ENCODE measurements around the gene CCDC157. TPM values are rescaled to one million over a fixed set of nuclear protein-coding genes. Genes with fewer than 3 reads are reported as not detected.

Gene CCDC157
- total and polyA plus RNA-seq, 4 donors = 0.53 to 1.4 (median 0.98) TPM

GRCh38 chr22:30383061-30383460 is 26.3 kb downstream of the CCDC157 start:
- WGBS = 89% methylated on average over 3 of the region's 3 CpGs
- H3K9me3 ChIP-seq (ENCODE audit: control insufficient read depth in 4 of 4, low read length in 3 of 4) = no peaks in the 10 kb centered on the region
- no peak overlapping the region for H3K9ac ChIP-seq (ENCODE audit: low read depth in 1 of 2, low read length in 2 of 2)
- TF ChIP-seq YY1 (IDR thresholded peaks at IDR 0.05) (no peak), MAX (IDR thresholded peaks at IDR 0.05) (no peak), FOXA1 (IDR thresholded peaks at IDR 0.05) (no peak), RAD21 (IDR thresholded peaks at IDR 0.05) (no peak), ATF3 (IDR thresholded peaks at IDR 0.05) (no peak), REST (IDR thresholded peaks at IDR 0.05) (no peak), GABPA (IDR thresholded peaks at IDR 0.05 in 1 of 2, conservative IDR thresholded peaks at IDR 0.05 in 1 of 2) (no peak), RXRA (IDR thresholded peaks at IDR 0.05) (no peak), HNF4G (IDR thresholded peaks at IDR 0.05) (no peak), NR2F2 (IDR thresholded peaks at IDR 0.05) (no peak), SP1 (IDR thresholded peaks at IDR 0.05) (no peak), CTCF (IDR thresholded peaks at IDR 0.05; ENCODE audit: low read depth, low read length, missing input control) (no peak), HNF4A (conservative IDR thresholded peaks at IDR 0.05) (no peak), ZBTB33 (IDR thresholded peaks at IDR 0.05) (no peak), EGR1 (IDR thresholded peaks at IDR 0.05; ENCODE audit: low read depth in 2 of 2) (no peak)
- no peak overlapping the region for H3K4me3 ChIP-seq (ENCODE audit: low read depth in 1 of 3, low read length in 3 of 3)
- no peak overlapping the region for H3K27ac ChIP-seq (ENCODE audit: low read depth in 1 of 2, low read length in 2 of 2)
- no peaks in the 10 kb centered on the region for H3K27me3 ChIP-seq (ENCODE audit: control insufficient read depth in 4 of 4, insufficient read depth in 4 of 4, low read length in 3 of 4)
- H3K4me1 ChIP-seq (ENCODE audit: control insufficient read depth in 4 of 4, insufficient read depth in 4 of 4, low read length in 3 of 4) = peaks cover 6 to 14% (median 10%) of the 10 kb centered on the region in 4 donors
- DNase-seq (ENCODE audit: low spot score) = no peak
- H3K36me3 ChIP-seq (ENCODE audit: control insufficient read depth in 4 of 4, insufficient read depth in 3 of 4, low read depth in 1 of 4, low read length in 3 of 4) = peaks cover 0 to 21% (median 4%) of the 10 kb centered on the region in 4 donors

GRCh38 chr22:30385942-30386341 is 29.1 kb downstream of the CCDC157 start:
- no peak overlapping the region for H3K4me3 ChIP-seq (ENCODE audit: low read depth in 1 of 3, low read length in 3 of 3)
- H3K9me3 ChIP-seq (ENCODE audit: control insufficient read depth in 4 of 4, low read length in 3 of 4) = no peaks in the 10 kb centered on the region
- TF ChIP-seq HNF4G (IDR thresholded peaks at IDR 0.05) (no peak), FOXA2 (IDR thresholded peaks at IDR 0.05) (no peak), GABPA (IDR thresholded peaks at IDR 0.05 in 1 of 2, conservative IDR thresholded peaks at IDR 0.05 in 1 of 2) (no peak), RAD21 (IDR thresholded peaks at IDR 0.05) (no peak), EGR1 (IDR thresholded peaks at IDR 0.05; ENCODE audit: low read depth in 2 of 2) (no peak), CTCF (IDR thresholded peaks at IDR 0.05; ENCODE audit: low read depth, low read length, missing input control) (no peak), MAX (IDR thresholded peaks at IDR 0.05) (no peak), NR2F2 (IDR thresholded peaks at IDR 0.05) (no peak)
- no peak overlapping the region for H3K9ac ChIP-seq (ENCODE audit: low read depth in 1 of 2, low read length in 2 of 2)
- no peak overlapping the region for H3K27ac ChIP-seq (ENCODE audit: low read depth in 1 of 2, low read length in 2 of 2)
- peaks cover 0 to 16% (median 1%) of the 10 kb centered on the region in 4 donors for H3K36me3 ChIP-seq (ENCODE audit: control insufficient read depth in 4 of 4, insufficient read depth in 3 of 4, low read depth in 1 of 4, low read length in 3 of 4)
- H3K27me3 ChIP-seq (ENCODE audit: control insufficient read depth in 4 of 4, insufficient read depth in 4 of 4, low read length in 3 of 4) = no peaks in the 10 kb centered on the region
- 96% methylated on average over 10 of the region's 10 CpGs for WGBS
- DNase-seq (ENCODE audit: low spot score) = no peak
- H3K4me1 ChIP-seq (ENCODE audit: control insufficient read depth in 4 of 4, insufficient read depth in 4 of 4, low read length in 3 of 4) = peaks cover 6 to 14% (median 10%) of the 10 kb centered on the region in 4 donors

All from liver (tissue), 9 donors.